Limb (tissue), 2 donors: ENCODE measurements around the gene HMGB1.
"Not testable (repeated sequence)": the region's sequence is repeated elsewhere in the genome, so short reads cannot be mapped to it uniquely, and the experiment has no call there.

Experiments used
- DNase-seq, 2 donors: peaks; one replicate each; pipeline ENCODE4 v3.0.0-alpha.2; 2016; ENCODE audit errors: extremely low spot score in 2 of 2

Gene HMGB1

DNA sequence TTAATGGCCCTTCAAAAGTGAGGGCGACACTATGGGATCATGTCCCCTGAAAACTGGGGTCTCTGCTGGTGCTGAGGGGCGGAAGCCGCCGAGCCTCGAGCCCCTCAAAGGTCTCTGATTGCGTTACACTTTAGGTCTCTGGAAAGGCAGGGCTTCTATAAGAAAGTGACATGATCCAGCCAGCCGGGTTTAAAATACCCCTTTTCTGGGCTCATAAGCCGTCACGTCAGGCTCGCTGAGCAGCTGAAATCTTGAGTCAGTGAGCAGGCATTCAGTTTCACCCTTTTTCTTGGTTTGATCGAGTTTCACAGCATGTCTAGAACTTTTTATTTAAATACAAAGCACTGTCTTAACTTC is 600 bp upstream of the HMGB1 start:
- DNase-seq = peak in 1 of 2 donors; percentile 32

DNA sequence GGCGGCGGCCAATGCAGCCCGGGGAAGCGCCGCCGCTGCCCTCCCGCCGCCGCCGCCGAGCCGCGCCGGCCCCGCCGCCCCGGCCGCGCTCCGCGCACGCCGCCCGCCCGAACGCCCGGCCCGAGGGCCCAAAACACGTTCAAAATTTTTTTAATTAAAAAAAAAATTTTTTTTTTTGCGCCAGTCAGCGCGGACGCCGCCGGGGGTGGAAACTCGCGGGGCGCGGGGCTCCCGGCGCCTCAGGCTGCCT is 468 bp downstream of the HMGB1 start:
- no peak for DNase-seq

DNA sequence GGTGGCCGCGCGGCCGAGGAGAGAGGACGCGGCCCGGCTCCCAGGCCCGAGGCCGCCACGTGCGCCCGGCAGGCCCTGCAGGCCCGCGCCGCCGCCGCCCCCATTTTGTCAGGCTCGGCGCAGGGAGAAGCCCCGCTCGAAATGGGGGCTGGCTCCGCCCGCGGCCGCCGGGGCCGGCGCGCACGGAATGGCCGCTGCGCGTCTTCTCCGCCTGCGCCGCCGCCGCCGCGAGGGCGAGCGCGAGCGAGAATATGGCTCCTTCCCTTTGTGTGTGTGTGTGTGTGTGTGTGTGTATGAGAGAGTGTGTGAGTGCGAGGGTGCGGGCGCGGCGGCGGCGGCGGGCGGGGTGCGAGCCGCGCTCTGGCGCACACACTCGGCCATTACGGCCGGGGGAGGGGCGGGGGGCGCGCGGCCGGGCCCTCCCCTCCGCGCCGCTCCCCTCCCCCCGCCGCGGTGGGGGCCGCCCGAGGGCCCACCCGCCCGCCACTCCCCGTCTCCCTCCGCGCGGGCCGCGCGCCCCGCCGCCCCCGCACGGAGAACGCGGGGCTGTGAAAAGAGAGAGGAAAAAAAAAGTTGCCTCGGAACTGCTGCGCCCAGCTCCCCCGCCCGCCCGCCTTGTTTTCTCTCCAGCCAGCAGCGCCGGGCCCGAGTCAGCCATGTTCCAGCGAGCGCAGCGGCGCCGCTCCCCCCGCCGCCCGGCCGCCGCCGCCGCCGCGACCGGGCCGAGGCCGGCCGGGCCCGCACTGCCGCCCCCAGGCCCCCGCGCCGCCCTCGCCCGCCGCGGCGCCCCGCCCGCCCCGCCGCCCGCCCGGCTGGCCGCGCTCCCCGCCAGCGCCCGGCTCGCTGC is 1.0 kb downstream of the HMGB1 start:
- peak; percentile 79 to 92 for DNase-seq

DNA sequence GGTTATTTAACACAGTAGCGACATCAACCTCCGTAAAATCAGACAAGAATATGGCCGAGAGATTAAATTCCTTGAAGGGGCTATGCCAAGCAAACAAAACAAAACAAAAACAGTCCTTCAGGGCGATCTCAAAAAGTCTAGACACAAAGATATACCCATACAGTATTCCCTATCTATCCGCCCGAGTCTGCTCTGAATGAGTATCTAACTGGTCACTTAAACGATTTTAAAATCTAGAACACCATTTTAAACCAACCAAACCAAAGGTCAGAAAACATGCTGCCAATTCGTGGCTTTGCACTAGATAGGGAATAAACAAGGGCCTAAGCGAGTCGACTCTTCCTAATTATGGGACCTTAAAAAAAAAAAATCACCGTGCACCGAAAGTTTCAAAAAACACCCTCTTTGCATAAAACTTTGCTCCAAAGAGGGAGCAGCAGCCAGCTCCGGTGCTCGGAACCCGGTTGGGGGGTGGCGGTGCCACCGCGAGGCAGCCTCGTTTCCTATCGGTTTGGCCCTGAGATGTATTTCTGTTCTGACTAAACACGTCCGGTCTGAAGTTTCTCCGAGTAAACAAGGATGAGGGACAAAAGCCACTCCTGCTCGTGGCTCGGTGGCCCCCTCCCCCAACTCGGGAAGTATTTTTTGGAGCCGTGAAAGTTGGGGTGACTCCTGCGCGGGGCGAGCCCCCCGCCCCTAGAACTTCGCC is 1.8 kb downstream of the HMGB1 start:
- peak in 1 of 2 donors; percentile 54 for DNase-seq

DNA sequence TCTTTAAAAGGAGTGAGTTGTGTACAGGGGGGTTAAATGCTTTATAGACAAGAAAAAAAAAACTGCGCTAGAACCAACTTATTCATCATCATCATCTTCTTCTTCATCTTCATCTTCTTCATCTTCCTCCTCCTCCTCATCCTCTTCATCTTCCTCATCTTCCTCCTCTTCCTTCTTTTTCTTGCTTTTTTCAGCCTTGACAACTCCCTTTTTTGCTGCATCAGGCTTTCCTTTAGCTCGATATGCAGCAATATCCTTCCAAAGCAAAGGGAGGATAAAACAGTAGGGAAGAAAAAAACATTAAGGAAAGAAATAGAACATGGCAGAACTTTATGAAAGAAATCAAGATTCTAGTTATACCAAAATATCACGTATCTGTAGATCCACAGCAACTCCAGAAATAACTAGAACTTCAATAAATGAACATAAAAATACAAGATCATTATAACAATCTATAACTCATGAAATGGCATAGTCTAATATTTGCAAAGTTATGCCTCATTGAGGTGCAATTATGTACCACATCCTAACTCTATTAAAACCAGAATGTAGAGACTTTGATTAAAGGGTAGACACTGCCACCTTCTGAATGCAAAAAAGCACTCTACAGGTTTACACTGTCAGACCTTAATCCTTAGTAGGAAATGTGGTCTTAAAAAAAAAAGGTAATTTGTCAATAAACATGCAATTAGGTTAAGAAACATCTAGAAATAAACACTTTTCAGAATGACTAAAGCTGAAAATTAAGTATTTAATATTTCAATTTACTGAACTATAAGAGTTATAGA is 4.3 kb downstream of the HMGB1 start:
- DNase-seq = peak in 1 of 2 donors; percentile 38

DNA sequence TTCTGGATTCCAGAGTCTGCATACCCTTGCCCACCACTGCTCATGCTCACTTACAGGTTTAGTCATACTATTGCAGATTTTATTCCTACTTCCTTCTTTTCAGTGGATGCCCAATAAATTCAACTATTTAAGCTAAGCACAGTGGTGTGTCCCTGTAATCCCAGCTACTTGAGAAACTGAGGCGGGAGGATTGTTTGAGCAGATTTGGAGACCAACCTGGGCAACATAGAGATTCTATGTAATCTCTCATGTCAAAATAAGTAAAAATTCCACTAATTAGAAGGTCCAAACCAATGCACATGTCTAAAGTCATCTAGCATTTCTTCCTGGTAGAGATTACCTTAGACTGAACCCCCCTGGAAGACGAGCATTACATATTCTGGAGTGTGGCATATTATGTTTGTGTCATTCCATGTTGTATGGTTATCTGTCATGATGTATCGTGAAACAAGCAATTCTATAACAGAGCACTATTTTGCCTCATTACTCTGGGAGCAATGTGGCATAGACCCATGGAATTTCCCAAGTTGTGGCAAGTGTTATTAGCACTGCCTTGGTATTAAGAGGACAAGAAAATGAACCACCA is 8.3 kb downstream of the HMGB1 start:
- no peak for DNase-seq

DNA sequence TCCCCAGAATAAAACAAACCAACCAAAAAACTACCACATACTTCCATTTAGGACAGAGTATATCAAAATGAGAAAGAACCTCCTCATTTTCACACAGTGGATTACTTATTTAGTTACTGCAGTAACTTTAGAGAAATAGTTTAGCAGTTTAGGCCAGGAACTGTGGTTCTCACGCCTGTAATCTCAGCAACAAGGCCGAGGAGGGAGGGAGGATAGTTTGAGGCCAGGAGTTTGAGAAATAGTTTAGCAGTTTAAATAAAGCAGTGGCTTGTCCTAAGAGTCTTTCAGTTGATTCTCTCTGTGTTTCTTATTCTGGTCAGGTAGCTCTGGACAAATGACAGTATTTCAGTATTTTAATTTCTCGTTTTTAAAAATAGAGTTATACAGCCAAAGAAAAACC is 9.4 kb downstream of the HMGB1 start:
- no peak for DNase-seq

DNA sequence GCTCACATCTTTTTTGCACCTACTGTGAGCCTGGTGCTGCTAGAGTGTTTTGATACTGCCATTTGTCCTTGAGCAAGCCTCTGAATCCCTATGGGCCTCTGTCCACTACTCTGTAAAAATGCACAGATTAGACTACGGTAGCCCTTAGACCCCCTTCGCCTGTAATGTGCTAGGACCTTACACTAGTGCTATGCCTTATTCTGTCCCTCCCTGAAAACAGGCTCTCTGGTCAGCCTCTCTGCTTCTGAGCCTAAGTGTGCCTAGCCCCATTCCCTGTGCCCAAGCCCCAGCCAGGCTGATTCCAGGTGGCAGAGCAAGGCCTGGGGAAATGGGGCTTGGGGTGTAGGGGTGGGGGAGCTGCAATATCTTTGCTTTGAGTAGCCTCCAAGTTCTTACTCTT is 10.7 kb downstream of the HMGB1 start:
- DNase-seq = no peak

DNA sequence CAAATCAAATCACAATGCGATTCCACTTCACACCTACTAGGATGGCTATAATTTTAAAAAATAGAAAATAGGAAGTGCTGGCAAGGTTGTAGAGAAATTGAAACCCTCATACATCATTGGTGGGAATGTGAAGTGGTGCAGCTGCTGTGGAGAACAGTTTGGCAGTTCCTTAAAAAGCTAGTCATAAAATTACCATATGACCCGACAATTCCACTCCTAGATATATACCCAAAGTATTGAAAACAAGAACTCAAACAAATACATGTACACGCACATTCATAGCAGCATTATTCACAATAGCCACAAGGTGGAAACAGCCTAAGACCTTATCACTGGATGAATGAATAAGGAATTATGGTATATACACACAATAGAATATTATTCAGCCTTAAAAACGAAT is 12.0 kb downstream of the HMGB1 start:
- DNase-seq = no peak

DNA sequence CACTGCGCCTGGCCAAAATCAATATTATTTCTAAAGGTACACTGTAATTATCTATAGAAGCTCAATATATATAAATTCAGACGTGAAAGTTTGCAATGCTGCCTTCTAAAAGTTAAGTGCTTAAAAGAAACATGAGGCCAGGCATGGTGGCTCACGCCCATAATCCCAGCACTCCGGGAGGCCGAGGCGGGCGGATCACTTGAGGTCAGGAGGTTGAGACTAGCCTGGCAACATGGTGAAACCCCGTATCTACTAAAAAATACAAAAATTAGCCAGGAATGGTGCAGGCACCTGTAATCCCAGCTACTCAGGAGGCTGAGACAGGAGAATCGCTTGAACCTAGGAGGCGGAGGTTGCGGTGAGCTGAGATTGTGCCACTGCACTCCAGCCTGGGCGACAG is 14.3 kb downstream of the HMGB1 start:
- not testable (repeated sequence) for DNase-seq

DNA sequence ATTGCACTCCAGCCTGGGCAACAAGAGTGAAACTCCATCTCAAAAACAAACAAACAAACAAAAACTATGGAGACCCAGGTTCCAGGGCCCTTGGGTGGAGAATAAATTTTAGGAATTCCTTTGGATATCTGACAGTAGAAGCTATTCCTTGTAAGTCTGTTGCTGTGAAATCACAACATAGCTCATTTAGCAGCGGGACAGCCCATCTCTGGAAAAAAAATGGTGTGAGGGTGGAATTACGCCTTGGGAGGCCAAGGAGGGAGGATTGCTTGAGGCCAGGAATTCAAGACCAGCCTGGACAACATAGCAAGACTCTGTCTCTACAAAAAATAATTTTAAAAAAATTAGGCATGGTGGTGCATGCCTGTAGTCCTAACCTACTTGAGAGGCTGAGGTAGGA is 15.7 kb downstream of the HMGB1 start:
- no peak for DNase-seq

DNA sequence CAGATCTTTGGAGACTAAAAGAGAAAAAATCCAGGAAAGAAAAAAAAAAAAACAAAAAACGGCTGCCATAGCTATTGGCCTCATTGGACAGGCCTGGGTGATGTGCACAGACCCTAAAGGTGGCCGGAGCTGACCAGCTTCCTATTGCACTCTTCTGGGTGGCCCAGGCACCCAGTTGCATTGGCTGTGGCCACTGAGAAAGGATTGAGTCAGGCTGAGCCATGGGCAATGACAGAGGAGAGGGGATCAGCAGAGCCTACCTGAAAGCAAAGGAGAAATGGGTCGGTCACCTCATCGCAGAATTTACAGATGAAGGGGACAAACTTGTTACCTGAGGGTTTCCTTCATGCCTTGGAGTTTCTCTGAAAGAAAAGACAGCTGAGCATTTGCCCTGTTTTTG is 17.3 kb downstream of the HMGB1 start:
- DNase-seq = no peak

DNA sequence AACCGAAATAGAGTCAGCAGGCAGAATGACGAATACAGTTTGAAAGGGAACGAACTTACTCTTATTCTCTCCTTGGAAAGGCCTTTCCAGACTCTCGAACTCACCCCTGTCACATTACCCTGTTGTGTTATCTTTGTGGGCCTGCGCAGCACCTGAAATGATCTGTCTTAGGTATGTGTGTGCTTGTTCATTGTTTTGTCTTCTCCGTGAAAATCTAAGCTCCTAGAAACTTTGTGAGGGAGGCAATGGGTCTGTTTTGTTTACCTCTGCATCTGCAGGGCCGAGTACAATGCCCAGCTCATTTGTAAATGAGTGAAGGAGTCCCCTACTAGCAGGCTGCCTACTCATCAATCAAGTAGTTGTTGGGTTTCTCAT is 19.6 kb downstream of the HMGB1 start:
- DNase-seq = no peak

DNA sequence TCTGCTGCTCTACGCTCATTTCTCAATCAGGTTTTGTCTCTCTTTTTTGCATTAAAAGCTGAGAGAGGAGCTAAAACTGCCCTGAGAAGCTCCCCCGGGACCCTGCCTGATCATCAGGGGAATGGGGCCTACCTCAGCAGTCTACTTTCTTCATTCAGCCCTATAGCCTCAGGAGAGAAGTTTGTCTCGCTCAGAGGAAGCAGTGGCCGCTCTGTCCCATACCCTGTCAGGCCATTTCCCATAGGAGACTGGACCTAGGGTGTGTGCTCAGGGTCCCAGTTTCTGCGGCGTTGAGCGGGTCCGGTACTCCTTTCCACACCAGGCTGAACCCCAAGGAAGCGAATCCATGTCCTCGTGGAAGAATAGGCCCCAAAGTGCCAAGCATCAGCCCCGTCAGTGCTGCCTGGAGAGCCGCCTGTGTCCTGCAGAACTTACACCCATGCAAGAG is 21.8 kb downstream of the HMGB1 start:
- DNase-seq = no peak

DNA sequence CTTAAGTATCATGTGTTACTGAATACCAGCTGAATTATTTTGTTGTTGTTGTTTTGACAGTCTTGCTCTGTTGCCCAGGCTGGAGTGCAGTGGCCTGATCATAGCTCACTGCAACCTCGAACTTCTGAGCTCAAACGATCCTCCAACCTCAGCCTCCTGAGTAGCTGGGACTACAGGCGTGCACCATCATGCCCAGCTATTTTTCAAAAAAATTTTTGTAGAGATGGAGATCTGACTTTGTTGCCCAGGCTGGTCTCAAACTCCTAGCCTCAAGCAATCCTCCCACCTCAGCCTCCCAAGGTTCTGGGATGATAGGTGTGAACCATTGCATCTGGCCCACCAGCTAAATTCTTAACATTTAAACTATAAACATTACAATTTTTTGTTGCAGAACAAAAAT is 22.2 kb downstream of the HMGB1 start:
- DNase-seq = not testable (repeated sequence)

DNA sequence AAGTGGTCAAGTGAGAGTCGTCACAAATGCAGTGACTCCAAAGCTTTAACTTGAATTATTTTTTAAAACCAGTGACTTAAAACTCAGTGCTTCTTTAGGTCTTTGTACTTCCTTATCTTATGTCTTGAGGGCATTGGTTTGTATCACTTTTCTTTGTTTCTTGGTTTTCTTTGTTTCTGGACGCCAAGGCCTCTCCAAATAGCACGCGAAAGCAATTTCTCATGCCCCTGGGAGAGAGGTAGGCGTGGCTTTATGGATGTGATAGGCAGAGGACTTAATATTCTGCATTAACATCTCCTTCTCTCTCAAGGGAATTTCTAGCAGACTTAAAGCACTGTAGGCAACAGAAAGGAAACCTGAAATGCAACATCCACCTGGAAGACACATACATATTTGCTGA is 22.8 kb downstream of the HMGB1 start:
- DNase-seq = no peak

DNA sequence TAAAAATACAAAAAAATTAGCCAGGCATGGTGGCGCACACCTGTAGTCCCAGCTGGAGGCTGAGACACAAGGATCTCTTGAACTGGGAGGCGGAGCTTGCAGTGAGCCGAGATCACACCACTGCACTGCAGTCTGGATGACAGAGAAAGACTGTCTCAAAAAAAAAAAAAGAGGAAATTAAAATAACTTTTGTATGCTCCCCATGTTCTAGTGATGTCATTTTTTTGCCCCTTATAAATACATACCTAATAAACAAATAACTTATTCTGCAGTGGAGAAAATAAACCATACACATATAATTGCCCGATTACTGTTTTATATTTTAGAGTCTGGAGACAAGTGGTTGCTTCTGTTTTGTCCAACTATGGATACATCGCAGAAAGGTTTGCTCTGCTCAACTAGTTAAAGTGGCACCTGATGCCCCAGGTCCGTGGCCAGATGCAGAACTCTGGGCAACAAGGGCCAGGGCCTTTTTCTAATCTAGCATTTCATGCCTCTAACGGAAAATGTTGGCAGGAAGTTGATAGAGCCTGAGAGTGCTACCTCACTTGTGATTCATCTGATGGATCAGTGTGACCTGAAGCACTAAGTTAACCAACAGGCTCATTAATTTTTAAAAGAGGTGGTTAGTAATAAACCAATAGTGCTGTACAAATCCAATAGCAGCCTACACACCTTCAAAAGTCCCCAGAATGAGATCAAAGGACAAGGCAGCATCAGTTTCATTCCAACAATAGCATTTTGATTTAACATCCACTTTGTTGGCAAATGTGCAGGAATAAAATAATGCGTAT is 24.6 kb downstream of the HMGB1 start:
- no peak for DNase-seq

DNA sequence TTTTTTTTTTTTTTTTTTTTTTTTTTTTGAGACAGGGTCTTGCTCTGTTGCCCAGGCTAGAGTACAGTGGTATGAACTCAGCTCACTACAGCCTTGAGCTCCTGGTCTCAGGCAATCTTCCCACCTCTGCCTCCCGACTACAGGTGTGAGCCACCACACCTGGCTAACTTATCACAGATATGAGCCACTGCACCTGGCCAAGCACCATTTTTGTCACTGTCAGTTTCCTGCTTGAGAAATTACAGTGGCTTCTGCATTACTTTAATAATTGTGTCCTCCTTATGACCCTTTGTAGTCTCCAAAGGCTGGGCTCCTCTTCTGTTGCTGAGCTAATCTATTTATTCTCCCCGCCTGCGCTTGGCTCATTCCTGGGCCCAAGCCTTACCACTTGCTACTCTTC is 27.4 kb downstream of the HMGB1 start:
- DNase-seq = no peak

DNA sequence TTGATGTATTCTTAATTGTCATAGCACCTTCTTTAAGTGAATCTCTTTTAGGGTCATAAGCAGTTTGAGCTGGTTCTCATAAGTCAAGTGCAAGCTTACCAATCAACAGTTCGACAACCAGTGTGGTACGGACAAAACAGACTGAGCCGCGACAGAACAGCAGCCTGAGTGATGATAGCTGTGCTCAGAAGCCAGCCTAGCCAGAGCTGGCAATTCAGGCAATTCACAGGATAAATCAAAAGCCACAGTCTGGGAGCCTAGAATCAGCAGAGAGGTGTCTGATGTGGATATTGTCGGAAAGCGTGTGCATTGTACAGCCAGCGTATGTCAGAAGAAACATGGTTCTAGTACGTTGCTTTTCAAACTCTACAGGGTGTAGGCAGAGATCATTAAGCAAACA is 28.6 kb downstream of the HMGB1 start:
- DNase-seq = no peak

DNA sequence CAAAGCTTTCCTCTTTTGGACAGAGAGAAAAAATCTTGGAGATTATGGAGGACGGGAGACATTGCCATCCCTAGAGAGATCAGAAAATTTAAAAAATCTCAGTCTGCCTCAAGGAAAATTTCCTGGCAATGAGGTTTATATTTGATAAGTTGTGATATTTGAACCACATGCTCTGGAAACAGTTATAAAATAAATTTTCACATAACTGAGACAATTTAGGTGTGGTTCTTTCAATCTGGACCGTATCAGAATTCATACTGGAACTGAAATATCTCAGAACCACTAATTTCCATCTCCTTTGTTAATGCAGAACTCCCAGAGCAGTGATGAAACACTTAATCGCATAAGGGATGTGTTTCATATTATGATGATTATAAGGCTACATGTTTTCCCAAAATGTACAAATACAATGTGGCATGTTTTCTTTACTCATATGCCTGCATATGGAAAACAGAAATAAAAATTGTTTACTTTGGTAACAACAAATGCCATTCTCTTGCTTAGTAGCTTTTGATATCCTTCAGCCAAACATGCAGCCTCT is 29.8 kb downstream of the HMGB1 start:
- no peak for DNase-seq

DNA sequence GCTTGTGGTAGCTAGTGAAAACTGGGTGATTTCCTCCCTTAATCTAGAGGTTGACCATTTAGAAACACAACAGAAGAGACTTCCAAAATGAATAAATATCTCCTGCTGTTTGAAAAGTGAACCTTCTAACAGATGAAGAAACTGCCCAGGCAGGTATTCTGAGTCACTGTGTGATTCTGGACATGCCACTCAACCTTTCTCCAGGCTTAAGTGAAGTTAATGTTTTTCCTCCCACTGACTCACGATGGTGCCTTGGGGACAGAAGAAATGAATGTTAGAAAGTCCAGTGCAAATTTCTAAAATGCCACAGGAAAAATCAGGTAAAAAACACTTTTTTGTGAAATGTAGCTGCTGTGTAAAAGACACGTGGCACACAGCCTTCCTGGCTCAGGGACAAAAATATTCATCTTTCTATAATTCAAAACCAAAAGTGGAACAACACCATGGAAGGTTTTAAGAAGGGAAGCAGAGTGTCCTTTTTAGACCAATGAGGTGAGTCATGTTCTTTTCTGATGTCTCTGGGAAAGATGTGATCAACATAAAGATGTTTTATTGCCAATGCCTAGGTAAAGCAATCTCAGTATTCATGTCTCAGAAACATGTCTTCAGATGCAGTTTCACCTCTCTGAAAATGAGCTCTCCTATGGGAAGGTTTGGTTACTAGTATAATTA is 34.3 kb downstream of the HMGB1 start:
- DNase-seq = no peak
